A549 (cell line): Measurements from ENCODE around the gene EFS.

ENCODE experiments used
- CHD2 ChIP-seq: fragments of 150-350 bp; IDR thresholded peaks from 2 replicates; pipeline ENCODE4 v1.6.1; 2014; ENCODE audit warnings: low read length; ENCODE audit not compliant: partially characterized antibody
- CTCF ChIP-seq: fragments of >200 bp; sonication (Bioruptor Twin); formaldehyde crosslinking; IDR thresholded peaks from 3 replicates; pipeline ENCODE4 v1.5.1; 2016
- HDAC2 ChIP-seq: fragments of 200-600 bp; sonication (generic); IDR thresholded peaks from 2 replicates; pipeline ENCODE4 v1.6.1; 2016
- MAX ChIP-seq: IDR thresholded peaks from 2 replicates; pipeline ENCODE4 v1.6.1; 2012
- MYC ChIP-seq: IDR thresholded peaks from 2 replicates; pipeline ENCODE4 v1.6.1; 2012; ENCODE audit warnings: mild to moderate bottlenecking, inconsistent platforms, low read length, improper control_type of control experiment, borderline replicate concordance
- POLR2A ChIP-seq: IDR thresholded peaks from 2 replicates; pipeline ENCODE4 v1.6.1; 2012; ENCODE audit warnings: mild to moderate bottlenecking, low read length

- no peak for TF ChIP-seq CTCF
- no peak for TF ChIP-seq POLR2A
- no peak for TF ChIP-seq MYC
- no peak for TF ChIP-seq HDAC2
- TF ChIP-seq MAX = no peak
- no peak for TF ChIP-seq CHD2
Observed at GRCh38 chr14:23377198-23377550, 12.2 kb upstream of the EFS start.
